Esophagus (tissue), 2 donors: Measurements from ENCODE around the gene CTNNBIP1. TPM values are rescaled to one million over a fixed set of nuclear protein-coding genes. Genes with fewer than 3 reads are reported as not detected.
A peak's percentile ranks its signal among the peaks of the same experiment; 100 is the strongest.
"Not testable (repeated sequence)": the region's sequence is repeated elsewhere in the genome, so short reads cannot be mapped to it uniquely, and the experiment has no call there.

Experiments used
- H3K27ac ChIP-seq, 2 donors: one replicate each; pipeline ENCODE4 v1.5.1; 2013; ENCODE audit warnings: low read depth in 2 of 2, mild to moderate bottlenecking in 2 of 2, inconsistent platforms in 1 of 2, low read length in 1 of 2, moderate library complexity in 1 of 2
- H3K27me3 ChIP-seq, 2 donors: one replicate each; pipeline ENCODE4 v1.6.1; 2013; ENCODE audit warnings: low read length in 2 of 2, control low read depth in 1 of 2, mild to moderate bottlenecking in 1 of 2; ENCODE audit not compliant: insufficient read depth in 2 of 2, control insufficient read depth in 1 of 2
- H3K36me3 ChIP-seq, 2 donors: one replicate each; pipeline ENCODE4 v1.6.1; 2013; ENCODE audit warnings: low read length in 1 of 2; ENCODE audit not compliant: control insufficient read depth in 2 of 2, insufficient read depth in 2 of 2
- H3K4me1 ChIP-seq, 2 donors: one replicate each; pipeline ENCODE4 v1.6.1; 2013; ENCODE audit warnings: low read length in 1 of 2; ENCODE audit not compliant: control insufficient read depth in 2 of 2, insufficient read depth in 2 of 2
- H3K4me3 ChIP-seq, 2 donors: one replicate each; pipeline ENCODE4 v1.5.1; 2013; ENCODE audit warnings: low read length in 2 of 2, mild to moderate bottlenecking in 2 of 2, low read depth in 1 of 2, moderate library complexity in 1 of 2
- H3K9me3 ChIP-seq, 2 donors: one replicate each; pipeline ENCODE4 v1.6.1; 2013; ENCODE audit warnings: mild to moderate bottlenecking in 2 of 2, low read depth in 1 of 2, low read length in 1 of 2, moderate library complexity in 1 of 2; ENCODE audit not compliant: control insufficient read depth in 2 of 2, insufficient read depth in 1 of 2
- WGBS, 2 donors: extraction: QIAGEN DNeasy Blood & Tissue Kit; methylation state at CpG; one replicate each; pipeline ENCODE4 v1.1.7; 2013; 5-methylcytosine and 5-hydroxymethylcytosine counted together
- polyA plus RNA-seq, 2 donors: library from polyadenylated mRNA; stranded (reverse); fragments of 200-250 nt; gene quantifications; one replicate each; pipeline ENCODE4 v1.2.3, GENCODE V29; 2013
- donor health status: healthy with polysubstance abuse.
- donor health status: Bipolar disorder and iron deficiency.

The CTNNBIP1 gene
- polyA plus RNA-seq, 2 donors = 173 to 242 TPM

DNA sequence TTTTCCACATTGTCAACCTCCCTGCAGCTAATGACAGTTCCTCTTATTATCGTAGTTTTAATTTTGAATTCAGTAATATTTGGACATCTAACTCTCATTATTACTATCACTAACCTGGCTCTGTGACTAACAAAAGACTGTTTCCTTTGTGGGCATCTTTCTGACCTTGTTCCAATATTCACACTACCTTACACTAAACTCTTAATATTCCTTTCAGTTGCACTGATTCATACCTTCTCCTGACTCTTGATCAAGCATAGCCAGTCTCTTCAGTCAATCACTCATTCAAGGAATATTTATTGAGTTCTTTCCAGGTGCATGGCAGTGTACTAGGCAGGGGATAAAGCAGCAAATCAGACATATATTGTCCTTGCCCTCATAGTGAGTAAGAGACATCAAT, 7.8 kb upstream of the CTNNBIP1 start:
- Histone ChIP-seq H3K4me1 (no peaks in the 10 kb centered on the region), H3K27ac (no peak overlapping the region), H3K4me3 (no peak overlapping the region), H3K27me3 (no peaks in the 10 kb centered on the region), H3K36me3 (no peaks in the 10 kb centered on the region), H3K9me3 (no peaks in the 10 kb centered on the region)
- WGBS, 2 donors = 73 to 84% methylated on average over 1 of the region's 1 CpG

GRCh38 chr1:9917495-9917894, 7.4 kb upstream of the CTNNBIP1 start:
- WGBS, 2 donors = 91 to 93% methylated on average over 3 of the region's 3 CpGs
- not testable (repeated sequence) for H3K4me1 ChIP-seq, H3K4me3 ChIP-seq, H3K36me3 ChIP-seq, H3K9me3 ChIP-seq, H3K27me3 ChIP-seq, H3K27ac ChIP-seq

GRCh38 chr1:9916452-9916851, 6.4 kb upstream of the CTNNBIP1 start:
- Histone ChIP-seq H3K4me1 (no peaks in the 10 kb centered on the region), H3K4me3 (no peak overlapping the region), H3K9me3 (no peaks in the 10 kb centered on the region), H3K27ac (no peak overlapping the region), H3K27me3 (no peaks in the 10 kb centered on the region), H3K36me3 (no peaks in the 10 kb centered on the region)
- 92 to 94% methylated on average over 2 of the region's 2 CpGs for WGBS, 2 donors

DNA sequence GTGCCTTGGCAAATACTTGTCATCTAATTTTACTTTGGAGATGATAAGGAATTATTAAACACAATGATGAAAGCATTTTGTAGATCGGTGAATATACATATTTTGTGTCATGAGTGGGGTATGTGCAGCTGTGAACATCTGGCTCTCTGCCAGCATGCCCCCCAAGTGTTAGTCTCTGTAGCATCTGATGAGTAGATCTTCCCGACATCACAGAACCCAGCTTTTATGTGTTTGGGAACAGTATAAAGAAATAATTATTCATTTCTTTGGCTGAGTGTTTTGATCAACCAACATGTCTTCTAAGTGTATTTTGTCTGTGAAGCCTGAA, 4.5 kb upstream of the CTNNBIP1 start:
- no peaks in the 10 kb centered on the region for H3K9me3 ChIP-seq
- no peak overlapping the region for H3K4me3 ChIP-seq
- H3K27me3 ChIP-seq = no peaks in the 10 kb centered on the region
- WGBS, 2 donors = 50 to 54% methylated on average over 2 of the region's 2 CpGs
- H3K36me3 ChIP-seq = no peaks in the 10 kb centered on the region
- H3K4me1 ChIP-seq = peaks cover 0 to 2% of the 10 kb centered on the region in 2 donors
- H3K27ac ChIP-seq = no peak overlapping the region

DNA sequence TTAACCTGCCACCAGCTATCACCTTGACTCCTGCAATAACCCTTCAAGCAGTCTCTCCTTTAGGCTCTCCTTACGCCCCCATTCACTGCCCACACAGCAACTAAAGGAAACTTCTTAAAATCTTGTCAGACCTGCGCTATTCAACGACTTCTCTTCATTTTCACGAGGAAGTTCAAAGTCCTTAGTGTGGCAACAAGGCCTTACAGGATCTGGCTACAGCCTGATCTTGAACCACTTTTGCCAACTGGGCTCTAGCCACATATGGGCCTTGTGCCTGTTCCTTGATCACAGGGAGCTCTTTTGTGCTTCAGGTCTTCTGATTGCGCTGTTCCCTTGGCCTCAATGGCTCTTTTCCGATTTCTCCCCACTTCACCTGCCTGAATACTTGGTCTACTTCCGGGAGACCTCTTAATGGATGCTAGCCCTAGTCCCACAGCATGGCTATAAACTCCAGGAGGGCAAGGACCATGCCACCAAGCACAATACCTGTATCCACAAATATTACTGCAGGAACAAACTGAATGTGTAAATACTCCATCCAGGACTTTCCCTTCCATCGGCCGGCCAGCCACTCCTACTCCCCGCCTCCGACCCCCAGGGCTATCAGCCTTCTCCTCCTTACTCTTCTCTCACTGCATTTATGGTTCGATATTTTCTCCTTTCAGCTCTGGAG, 2.3 kb upstream of the CTNNBIP1 start:
- Histone ChIP-seq H3K27me3 (no peaks in the 10 kb centered on the region), H3K9me3 (no peaks in the 10 kb centered on the region), H3K4me3 (no peak overlapping the region), H3K36me3 (no peaks in the 10 kb centered on the region), H3K4me1 (peaks cover 2 to 7% of the 10 kb centered on the region in 2 donors), H3K27ac (no peak overlapping the region)
- WGBS, 2 donors = 78 to 80% methylated on average over 12 of the region's 12 CpGs

DNA sequence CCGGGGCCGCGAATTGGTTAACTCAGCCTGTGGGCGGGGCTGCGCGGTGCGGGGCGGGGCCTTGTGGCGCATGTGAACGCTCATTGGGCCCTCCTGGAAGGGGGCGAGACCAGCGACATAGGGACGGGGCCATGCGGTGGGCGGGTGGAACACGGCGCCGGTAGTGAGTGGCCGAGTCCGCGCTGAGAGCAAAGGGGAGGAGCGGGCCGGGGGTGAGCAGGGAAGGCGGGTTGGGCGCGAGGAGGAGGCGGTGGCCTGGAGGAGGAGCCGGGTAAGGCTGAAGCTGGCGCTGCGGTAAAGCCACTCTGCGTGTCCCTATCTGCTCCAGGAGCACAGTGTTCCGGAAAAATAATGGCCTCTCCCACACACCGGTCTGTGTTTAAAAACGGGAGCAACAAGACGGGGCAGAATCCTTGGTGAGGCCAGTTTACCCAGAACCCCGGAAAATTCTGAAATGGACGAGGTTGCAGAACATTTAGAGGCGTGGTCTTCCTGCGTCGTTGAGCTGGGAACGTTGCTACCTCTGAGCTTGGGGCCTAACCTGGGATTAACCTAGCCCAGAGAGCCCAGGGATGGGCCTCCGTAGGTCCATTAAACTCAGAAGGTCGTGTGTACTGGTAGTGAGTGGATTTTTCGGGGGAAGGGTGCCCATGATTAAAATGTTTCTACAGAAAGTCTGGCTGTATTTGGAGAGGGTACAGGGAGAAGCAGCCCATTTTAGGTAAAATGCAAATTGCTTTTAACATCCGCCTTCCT, 532 bp upstream of the CTNNBIP1 start:
- H3K9me3 ChIP-seq = no peaks in the 10 kb centered on the region
- peak overlapping the region; percentile 96 to 98 for H3K27ac ChIP-seq
- WGBS, 2 donors = 0% methylated on average over 45 of the region's 45 CpGs
- H3K36me3 ChIP-seq = no peaks in the 10 kb centered on the region
- H3K4me3 ChIP-seq = peak overlapping the region; percentile 51 to 52
- H3K4me1 ChIP-seq = peaks cover 2 to 8% of the 10 kb centered on the region in 2 donors
- no peaks in the 10 kb centered on the region for H3K27me3 ChIP-seq

- 1 to 2% methylated on average over 30 to 47 of the region's 47 CpGs for WGBS, 2 donors
- H3K9me3 ChIP-seq = no peaks in the 10 kb centered on the region
- H3K27me3 ChIP-seq = no peaks in the 10 kb centered on the region
- peaks cover 2 to 8% of the 10 kb centered on the region in 2 donors for H3K4me1 ChIP-seq
- H3K27ac ChIP-seq = peak overlapping the region; percentile 84 to 89
- H3K36me3 ChIP-seq = no peaks in the 10 kb centered on the region
- H3K4me3 ChIP-seq = peak overlapping the region; percentile 88 to 90
Observed at GRCh38 chr1:9909234-9910046, 629 bp downstream of the CTNNBIP1 start.

GRCh38 chr1:9908871-9909233, 1.2 kb downstream of the CTNNBIP1 start:
- WGBS, 2 donors = 44 to 48% methylated on average over 4 of the region's 4 CpGs
- Histone ChIP-seq H3K27ac (peak overlapping the region in 1 of 2 donors; percentile 89), H3K27me3 (no peaks in the 10 kb centered on the region), H3K9me3 (no peaks in the 10 kb centered on the region), H3K4me1 (peaks cover 2 to 8% of the 10 kb centered on the region in 2 donors), H3K4me3 (peak overlapping the region; percentile 88 to 90), H3K36me3 (no peaks in the 10 kb centered on the region)

GRCh38 chr1:9907441-9907840, 2.6 kb downstream of the CTNNBIP1 start:
- Histone ChIP-seq H3K27ac (peak overlapping the region; percentile 41 to 47), H3K4me3 (no peak overlapping the region), H3K9me3 (no peaks in the 10 kb centered on the region), H3K27me3 (no peaks in the 10 kb centered on the region), H3K36me3 (no peaks in the 10 kb centered on the region), H3K4me1 (peaks cover 2 to 8% of the 10 kb centered on the region in 2 donors)
- WGBS, 2 donors = 56% methylated on average over 5 of the region's 5 CpGs
